ENCODE results near the gene HIP1.
"Not testable (repeated sequence)": the region's sequence is repeated elsewhere in the genome, so short reads cannot be mapped to it uniquely, and the experiment has no call there.

The HIP1 gene

GRCh38 chr7:75738604-75738974, at the start of gene HIP1:
HIP1 (minus strand) TSS chr7:75738941; CDS start chr7:75738920, 21 bp downstream.
- DNase-seq, result no peak

GRCh38 chr7:75788154-75788847, 49.6 kb upstream of the HIP1 start:
- DNase-seq, result not testable (repeated sequence)

- not testable (repeated sequence) for DNase-seq
Measured at GRCh38 chr7:75783058-75783457, 44.3 kb upstream of the HIP1 start.

- DNase-seq, result not testable (repeated sequence)
Measured at GRCh38 chr7:75780647-75781273, 42.0 kb upstream of the HIP1 start.

- DNase-seq, result not testable (repeated sequence)
Measured at GRCh38 chr7:75779516-75779915, 40.8 kb upstream of the HIP1 start.

GRCh38 chr7:75779035-75779434, 40.3 kb upstream of the HIP1 start:
- DNase-seq, result not testable (repeated sequence)

- DNase-seq, result peak; percentile 63
Measured at GRCh38 chr7:75776295-75776971, 37.7 kb upstream of the HIP1 start.

- DNase-seq, result not testable (repeated sequence)
Measured at GRCh38 chr7:75773958-75774357, 35.2 kb upstream of the HIP1 start.

- DNase-seq, result no peak
Measured at GRCh38 chr7:75772081-75773077, 33.6 kb upstream of the HIP1 start, which contains the start of gene CCL26. CCL26 (minus strand) TSS chr7:75772211; CDS start chr7:75772176, 35 bp downstream.

GRCh38 chr7:75771224-75771623, 32.5 kb upstream of the HIP1 start:
- no peak for DNase-seq

GRCh38 chr7:75762350-75762917, 23.7 kb upstream of the HIP1 start:
- peak; percentile 61 for DNase-seq

- DNase-seq, result not testable (repeated sequence)
Measured at GRCh38 chr7:75761801-75762200, 23.1 kb upstream of the HIP1 start.

- DNase-seq, result no peak
Measured at GRCh38 chr7:75758491-75758890, 19.8 kb upstream of the HIP1 start.

GRCh38 chr7:75757860-75758259, 19.1 kb upstream of the HIP1 start:
- no peak for DNase-seq

GRCh38 chr7:75756991-75757676, 18.4 kb upstream of the HIP1 start:
- DNase-seq, result peak; percentile 26

GRCh38 chr7:75756206-75756990, 17.7 kb upstream of the HIP1 start:
- no peak for DNase-seq

GRCh38 chr7:75743455-75743859, 4.7 kb upstream of the HIP1 start:
- no peak for DNase-seq

GRCh38 chr7:75740846-75741497, 2.2 kb upstream of the HIP1 start:
- DNase-seq, result no peak

GRCh38 chr7:75739796-75740672, 1.3 kb upstream of the HIP1 start:
- no peak for DNase-seq

All from CD4-positive, alpha-beta T cell treated with Interleukin-21 for 1 hour (primary cell).